Activated naive CD8-positive, alpha-beta T cell treated with anti-CD3 and anti-CD28 coated beads for 36 hours (primary cell): ENCODE results near the gene ZGPAT. TPM values are rescaled to one million over a fixed set of nuclear protein-coding genes. Genes with fewer than 3 reads are reported as not detected.
"Not testable (repeated sequence)": the region's sequence is repeated elsewhere in the genome, so short reads cannot be mapped to it uniquely, and the experiment has no call there.

Experiments
- DNase-seq: peaks from one replicate; pipeline ENCODE4 v3.0.0; 2021
- H3K27ac Mint-ChIP-seq: one replicate; pipeline ENCODE4 v1.8.0; 2022; ENCODE audit warnings: mild to moderate bottlenecking, moderate library complexity, mixed read lengths
- H3K27me3 Mint-ChIP-seq: one replicate; pipeline ENCODE4 v1.8.0; 2022; ENCODE audit warnings: mild to moderate bottlenecking, mixed read lengths
- H3K36me3 Mint-ChIP-seq: one replicate; pipeline ENCODE4 v1.8.0; 2021; ENCODE audit warnings: mild to moderate bottlenecking, mixed read lengths
- H3K4me1 Mint-ChIP-seq: one replicate; pipeline ENCODE4 v1.8.0; 2021; ENCODE audit warnings: mixed read lengths
- H3K4me3 Mint-ChIP-seq: one replicate; pipeline ENCODE4 v1.8.0; 2022; ENCODE audit warnings: mild to moderate bottlenecking, moderate library complexity, mixed read lengths
- H3K9me3 Mint-ChIP-seq: one replicate; pipeline ENCODE4 v1.8.0; 2022; ENCODE audit warnings: mixed read lengths
- total RNA-seq, 2 experiments: library from RNA; stranded (reverse); gene quantifications; one replicate each; pipeline ENCODE4 v1.2.3, GENCODE V29; 2021

ZGPAT gene
- total RNA-seq, 2 experiments from 2014 or later: 22.0 to 22.1 TPM

DNA sequence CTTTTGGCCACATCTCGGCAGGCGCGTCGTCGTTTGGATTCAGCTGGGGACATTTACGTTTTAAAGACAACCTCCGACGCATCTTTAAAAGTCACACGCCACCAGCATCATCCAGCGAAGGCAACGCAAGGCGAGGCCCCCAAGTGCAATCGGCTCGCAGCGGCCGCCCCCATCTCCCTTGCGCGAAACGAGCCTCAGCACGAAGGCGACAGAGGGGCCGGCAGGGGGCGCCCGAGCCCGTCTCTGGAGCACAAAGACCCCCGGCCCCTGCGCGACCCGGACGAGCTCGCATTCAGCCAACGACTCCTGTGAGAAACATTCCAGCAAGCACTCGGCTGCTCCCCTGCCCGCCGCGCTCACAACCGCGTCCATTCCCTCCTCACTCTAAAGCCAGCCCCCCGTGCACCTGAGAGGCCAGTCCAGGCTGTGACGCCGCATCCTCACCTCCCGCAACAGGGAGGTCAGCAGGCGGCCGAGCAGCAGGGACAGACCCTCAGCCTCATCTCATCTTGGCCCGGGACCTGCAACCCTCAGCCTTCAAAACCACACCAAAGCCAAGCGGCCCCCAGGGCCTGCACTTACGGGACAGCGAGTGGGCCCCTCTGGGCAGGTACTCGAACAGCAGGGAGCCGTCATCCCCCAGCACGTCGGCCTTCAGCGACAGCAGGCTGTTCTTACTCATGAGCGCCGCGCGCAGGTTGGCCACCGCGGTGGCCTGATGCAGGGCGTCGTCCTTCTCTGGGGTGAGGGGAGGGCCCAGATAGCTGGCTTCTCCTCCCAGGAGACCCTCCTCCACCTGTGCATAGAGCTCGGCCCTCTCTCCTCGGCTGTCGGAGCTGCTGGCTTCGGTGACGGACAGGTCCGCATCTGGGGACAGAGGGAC, 67.5 kb downstream of the ZGPAT start:
- no peak overlapping the region for H3K4me3 Mint-ChIP-seq
- H3K27me3 Mint-ChIP-seq: no peaks in the 10 kb centered on the region
- H3K36me3 Mint-ChIP-seq: no peaks in the 10 kb centered on the region
- DNase-seq: peak; percentile 47
- H3K9me3 Mint-ChIP-seq: no peaks in the 10 kb centered on the region
- H3K27ac Mint-ChIP-seq: no peak overlapping the region
- H3K4me1 Mint-ChIP-seq: peaks cover 1% of the 10 kb centered on the region

DNA sequence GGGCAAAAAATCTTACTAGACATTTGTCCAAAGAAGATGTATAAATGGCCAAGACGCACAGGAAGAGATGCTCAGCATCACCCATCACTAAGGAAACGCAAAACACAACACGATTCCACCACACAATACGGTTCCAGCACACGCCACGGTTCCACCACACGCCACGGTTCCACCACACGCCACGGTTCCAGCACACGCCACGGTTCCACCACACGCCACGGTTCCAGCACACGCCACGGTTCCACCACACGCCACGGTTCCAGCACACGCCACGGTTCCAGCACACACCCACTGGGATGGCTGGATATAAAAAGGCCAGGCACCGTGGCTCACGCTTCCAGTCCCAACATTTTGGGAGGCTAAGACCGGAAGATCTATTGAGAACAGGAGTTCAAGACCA, 69.0 kb downstream of the ZGPAT start:
- not testable (repeated sequence) for H3K36me3 Mint-ChIP-seq, H3K4me3 Mint-ChIP-seq, DNase-seq, H3K4me1 Mint-ChIP-seq, H3K27me3 Mint-ChIP-seq, H3K9me3 Mint-ChIP-seq, H3K27ac Mint-ChIP-seq

DNA sequence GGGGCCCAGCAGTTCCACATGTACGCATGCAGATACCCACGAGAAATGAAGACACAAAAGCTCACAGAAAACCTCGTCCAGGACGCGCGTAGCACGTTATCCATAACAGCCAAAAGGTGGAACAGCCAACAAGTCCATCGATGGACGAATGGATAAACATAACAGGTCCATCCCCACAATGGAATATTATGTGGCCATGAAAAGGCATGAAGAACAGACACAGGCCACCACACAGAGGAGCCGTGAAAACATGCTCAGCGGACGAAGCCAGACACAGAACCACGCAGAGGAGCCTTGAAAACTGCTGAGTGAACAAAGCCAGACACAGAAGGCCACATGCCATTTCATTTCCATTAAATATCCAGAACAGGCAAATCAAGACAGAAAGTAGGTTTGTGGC, 69.8 kb downstream of the ZGPAT start:
- Mint-ChIP-seq H3K9me3 (no peaks in the 10 kb centered on the region), H3K4me3 (no peak overlapping the region), H3K4me1 (peaks cover 12% of the 10 kb centered on the region), H3K36me3 (no peaks in the 10 kb centered on the region), H3K27me3 (no peaks in the 10 kb centered on the region), H3K27ac (no peak overlapping the region)
- no peak for DNase-seq

DNA sequence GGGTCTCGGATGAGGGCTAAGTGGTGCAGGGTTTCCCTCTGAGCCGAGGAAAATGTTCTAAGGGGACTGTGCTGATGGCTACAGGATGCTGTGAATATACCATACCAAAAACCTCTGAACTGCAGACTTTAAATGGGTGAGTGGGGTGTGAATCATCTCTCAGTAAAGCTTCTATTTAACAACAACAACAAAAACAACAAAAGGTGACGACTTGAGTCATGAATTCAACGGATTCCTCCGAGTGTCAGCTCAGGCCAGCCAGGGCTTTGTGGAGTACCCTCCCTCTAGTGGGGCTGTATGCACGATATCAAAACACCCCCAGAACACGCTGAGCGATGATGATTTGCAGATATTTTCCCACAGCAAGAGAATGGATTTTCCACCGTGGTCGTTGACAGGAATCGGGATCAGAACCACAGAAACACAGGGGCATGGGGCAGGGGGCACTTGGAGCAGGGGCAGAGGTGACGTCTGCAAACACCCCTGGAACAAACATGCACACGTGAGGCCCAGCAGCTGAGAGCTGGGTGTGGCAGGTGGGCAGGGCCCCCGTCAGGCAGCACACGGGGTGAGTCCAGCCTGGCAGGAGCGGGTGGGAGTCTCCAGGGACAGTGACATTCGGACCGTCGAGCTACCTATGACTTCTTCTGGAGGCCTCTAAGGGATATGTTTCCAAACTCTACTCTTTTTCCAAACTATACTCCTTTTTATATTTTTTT, 70.4 kb downstream of the ZGPAT start:
- Mint-ChIP-seq H3K4me1 (peaks cover 12% of the 10 kb centered on the region), H3K27me3 (no peaks in the 10 kb centered on the region), H3K27ac (no peak overlapping the region), H3K4me3 (no peak overlapping the region), H3K36me3 (no peaks in the 10 kb centered on the region), H3K9me3 (no peaks in the 10 kb centered on the region)
- DNase-seq: no peak

DNA sequence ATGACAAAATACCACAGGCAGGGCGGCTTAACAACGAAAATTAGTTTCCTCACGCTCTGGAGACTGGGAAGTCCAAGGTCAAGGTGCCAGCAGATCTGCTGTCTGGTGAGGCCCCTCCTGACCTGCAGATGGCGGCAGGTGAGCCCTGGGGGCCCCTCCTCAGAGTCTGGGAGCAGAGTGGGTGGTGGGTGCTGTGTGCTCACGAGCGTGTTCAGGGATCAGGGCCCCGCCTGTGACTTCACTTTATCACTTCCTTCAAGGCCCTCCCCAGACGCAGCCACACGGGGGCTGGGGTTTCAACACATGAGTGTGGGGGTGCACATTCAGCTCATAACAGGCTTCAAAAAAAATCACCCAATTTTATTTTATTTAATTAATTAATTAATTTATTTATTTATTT, 71.0 kb downstream of the ZGPAT start:
- H3K9me3 Mint-ChIP-seq: no peaks in the 10 kb centered on the region
- no peak overlapping the region for H3K27ac Mint-ChIP-seq
- H3K4me1 Mint-ChIP-seq: peaks cover 12% of the 10 kb centered on the region
- H3K4me3 Mint-ChIP-seq: no peak overlapping the region
- no peak for DNase-seq
- H3K27me3 Mint-ChIP-seq: no peaks in the 10 kb centered on the region
- H3K36me3 Mint-ChIP-seq: no peaks in the 10 kb centered on the region

DNA sequence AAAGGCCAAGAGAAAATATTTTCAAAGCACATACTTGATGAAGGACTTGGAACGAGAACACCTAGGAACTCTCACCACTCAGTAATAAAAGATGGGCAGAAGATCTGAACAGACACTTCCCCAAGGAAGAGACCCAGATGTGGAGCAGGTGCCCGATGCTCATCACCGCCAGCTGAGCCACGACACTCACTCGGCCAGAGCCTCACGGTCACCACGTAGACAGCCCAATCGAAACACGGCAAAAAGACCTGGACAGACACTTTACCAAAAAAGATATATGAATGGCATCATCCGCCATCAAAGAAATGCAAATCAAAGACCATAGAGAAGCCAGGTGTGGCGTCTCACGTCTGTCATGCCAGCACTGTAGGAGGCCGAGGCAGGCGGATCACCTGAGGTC, 73.3 kb downstream of the ZGPAT start:
- no peaks in the 10 kb centered on the region for H3K36me3 Mint-ChIP-seq
- no peaks in the 10 kb centered on the region for H3K9me3 Mint-ChIP-seq
- DNase-seq: no peak
- H3K4me3 Mint-ChIP-seq: no peak overlapping the region
- no peaks in the 10 kb centered on the region for H3K27me3 Mint-ChIP-seq
- H3K4me1 Mint-ChIP-seq: peaks cover 11% of the 10 kb centered on the region
- no peak overlapping the region for H3K27ac Mint-ChIP-seq

DNA sequence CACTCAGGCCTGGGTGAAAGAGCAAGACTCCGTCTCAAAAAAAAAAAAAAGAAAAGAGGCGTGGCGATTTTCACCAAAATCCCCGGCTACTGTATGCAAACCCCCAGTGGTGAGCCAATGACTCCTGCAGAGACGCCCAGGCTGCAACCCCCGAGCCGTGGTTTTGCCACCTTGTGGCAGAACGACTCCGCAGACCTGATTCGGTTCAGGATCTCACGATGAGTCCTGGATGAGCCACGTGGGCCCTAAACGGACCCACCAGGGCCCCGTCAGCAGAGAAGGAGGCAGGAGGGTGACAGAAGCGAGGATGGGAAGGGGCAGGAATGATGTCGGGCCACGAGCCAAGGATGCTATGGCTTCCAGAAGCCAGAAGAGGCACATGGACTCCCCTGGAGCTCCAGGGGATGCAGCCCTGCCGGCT, 74.2 kb downstream of the ZGPAT start:
- Mint-ChIP-seq H3K36me3 (no peaks in the 10 kb centered on the region), H3K4me3 (no peak overlapping the region), H3K27me3 (no peaks in the 10 kb centered on the region), H3K4me1 (peaks cover 11% of the 10 kb centered on the region), H3K9me3 (no peaks in the 10 kb centered on the region), H3K27ac (peak overlapping the region; percentile 59)
- DNase-seq: peak; percentile 74

DNA sequence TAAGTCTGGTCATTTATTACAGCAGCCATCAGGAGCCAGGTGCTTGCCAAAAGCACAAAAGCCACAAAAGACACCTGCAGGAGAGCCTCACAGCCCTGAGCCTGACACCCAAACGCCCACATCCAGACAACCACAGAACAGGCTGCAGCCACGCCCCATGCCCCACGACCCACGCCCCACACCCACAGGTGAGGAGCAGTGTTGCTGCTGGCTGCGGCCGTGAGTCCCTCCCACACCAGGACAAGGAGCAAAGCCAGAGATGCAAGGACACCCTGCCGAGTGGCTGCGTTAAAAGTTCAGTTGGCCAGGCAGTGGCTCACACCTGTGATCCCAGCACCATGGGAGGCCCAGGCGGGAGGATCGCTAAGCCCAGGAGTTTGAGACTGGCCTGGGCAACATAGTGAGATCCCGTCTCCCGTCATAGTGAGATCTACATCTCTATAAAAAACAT, 74.7 kb downstream of the ZGPAT start:
- H3K4me3 Mint-ChIP-seq: no peak overlapping the region
- no peaks in the 10 kb centered on the region for H3K27me3 Mint-ChIP-seq
- peaks cover 11% of the 10 kb centered on the region for H3K4me1 Mint-ChIP-seq
- H3K36me3 Mint-ChIP-seq: no peaks in the 10 kb centered on the region
- H3K27ac Mint-ChIP-seq: no peak overlapping the region
- no peaks in the 10 kb centered on the region for H3K9me3 Mint-ChIP-seq
- no peak for DNase-seq

DNA sequence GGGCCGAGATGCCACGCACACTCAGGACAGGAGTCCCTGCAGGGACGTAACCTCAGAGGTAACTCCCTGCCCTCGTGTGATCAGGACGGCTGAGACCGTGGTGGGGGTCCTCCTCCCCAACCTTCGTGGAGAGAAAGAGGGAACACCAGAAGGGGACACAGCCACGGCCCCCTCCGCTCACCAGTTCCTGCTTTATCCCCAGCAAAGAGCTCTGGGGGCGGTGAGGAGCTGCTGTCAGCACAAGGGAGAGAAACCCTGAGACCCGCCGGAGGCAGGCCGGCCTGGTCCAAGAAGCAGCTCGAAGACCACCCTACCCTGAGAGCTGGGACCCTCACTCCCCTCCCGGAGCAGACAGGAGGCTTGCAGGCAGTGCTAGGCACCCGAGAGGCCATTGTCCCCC, 76.1 kb downstream of the ZGPAT start:
- H3K27me3 Mint-ChIP-seq: no peaks in the 10 kb centered on the region
- peaks cover 11% of the 10 kb centered on the region for H3K4me1 Mint-ChIP-seq
- H3K36me3 Mint-ChIP-seq: no peaks in the 10 kb centered on the region
- H3K9me3 Mint-ChIP-seq: no peaks in the 10 kb centered on the region
- no peak overlapping the region for H3K27ac Mint-ChIP-seq
- no peak overlapping the region for H3K4me3 Mint-ChIP-seq
- DNase-seq: no peak

DNA sequence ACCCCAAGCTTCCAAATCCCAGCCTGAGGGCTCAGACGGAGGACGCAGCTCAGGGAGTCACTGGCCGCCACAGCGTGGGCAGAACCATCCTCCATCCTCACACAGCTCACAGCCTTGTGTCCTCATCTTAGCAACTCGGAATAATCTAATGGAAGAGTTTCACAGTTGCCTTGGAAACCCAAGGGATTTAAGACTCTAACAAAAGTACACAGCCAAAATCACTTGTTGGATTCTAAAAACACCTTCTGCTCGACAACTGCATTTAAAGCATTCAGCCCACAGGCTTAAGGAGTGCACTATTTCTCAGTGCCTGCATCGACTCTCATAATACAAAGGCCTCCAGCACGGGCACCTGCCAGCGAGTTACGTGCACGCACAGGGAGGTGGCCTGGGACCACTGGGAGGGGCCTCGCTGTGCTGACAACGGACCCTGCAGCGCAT, 77.9 kb downstream of the ZGPAT start:
- DNase-seq: no peak
- H3K4me3 Mint-ChIP-seq: no peak overlapping the region
- no peaks in the 10 kb centered on the region for H3K9me3 Mint-ChIP-seq
- no peaks in the 10 kb centered on the region for H3K27me3 Mint-ChIP-seq
- no peaks in the 10 kb centered on the region for H3K36me3 Mint-ChIP-seq
- peaks cover 11% of the 10 kb centered on the region for H3K4me1 Mint-ChIP-seq
- no peak overlapping the region for H3K27ac Mint-ChIP-seq

Other genes starting within 250 kb of the ZGPAT start
- gene KCNQ2, start 235.4 kb upstream of the ZGPAT start, total RNA-seq: under 1 TPM in 1 of 2 experiments, not detected in 1; 0.19 TPM
- gene EEF1A2, start 209.0 kb upstream of the ZGPAT start, total RNA-seq: under 1 TPM in 1 of 2 experiments, not detected in 1; 0.27 TPM
- 100 to 1,000 TPM; 128 to 136 TPM for gene PPDPF, start 187.3 kb upstream of the ZGPAT start, total RNA-seq
- under 1 TPM; 0.16 to 0.26 TPM for gene PTK6, start 170.7 kb upstream of the ZGPAT start, total RNA-seq
- not detected for gene SRMS, start 160.3 kb upstream of the ZGPAT start, total RNA-seq
- under 1 TPM; 0.10 to 0.20 TPM for gene FNDC11, start 153.9 kb upstream of the ZGPAT start, total RNA-seq
- 10 to 100 TPM; 22.2 to 22.6 TPM for gene HELZ2, start 133.8 kb upstream of the ZGPAT start, total RNA-seq
- 10 to 100 TPM; 13.8 to 14.6 TPM for gene GMEB2, start 80.9 kb upstream of the ZGPAT start, total RNA-seq
- gene STMN3, start 54.6 kb upstream of the ZGPAT start, total RNA-seq: 10 to 100 TPM; 10.2 to 11.7 TPM
- 10 to 100 TPM; 43.9 to 44.8 TPM for gene RTEL1, start 49.7 kb upstream of the ZGPAT start, total RNA-seq
- gene TNFRSF6B, start 11.4 kb upstream of the ZGPAT start, total RNA-seq: not detected
- gene ARFRP1, start 63 bp upstream of the ZGPAT start, total RNA-seq: 10 to 100 TPM; 49.5 to 50.1 TPM
- gene LIME1, start 28.6 kb downstream of the ZGPAT start, total RNA-seq: 10 to 100 TPM in 1 of 2 experiments, 1 to 10 TPM in 1; 9.3 to 12.2 TPM
- gene SLC2A4RG, start 31.7 kb downstream of the ZGPAT start, total RNA-seq: 10 to 100 TPM; 25.7 to 29.3 TPM
- gene ZBTB46, start 123.2 kb downstream of the ZGPAT start, total RNA-seq: under 1 TPM in 1 of 2 experiments, not detected in 1; 0.04 TPM
- gene ABHD16B, start 153.5 kb downstream of the ZGPAT start, total RNA-seq: not detected
- 10 to 100 TPM; 58.6 to 58.9 TPM for gene TPD52L2, start 157.2 kb downstream of the ZGPAT start, total RNA-seq
- gene DNAJC5, start 187.1 kb downstream of the ZGPAT start, total RNA-seq: 10 to 100 TPM; 32.1 to 32.9 TPM
- 10 to 100 TPM; 27.6 to 28.9 TPM for gene UCKL1, start 248.4 kb downstream of the ZGPAT start, total RNA-seq